SK-N-SH (cell line): ENCODE data around the gene DTNBP1. TPM values are rescaled to one million over a fixed set of nuclear protein-coding genes. Genes with fewer than 3 reads are reported as not detected.

Experiments used
- CTCF ChIA-PET: fragments of 300-600, 350-600 bp; formaldehyde crosslinking; extraction: SDS; loops from one replicate; lab custom pipeline; 2021; lab: Yijun Ruan, JAX
- POLR2A ChIA-PET: fragments of 350-600 bp; sonication (Branson Sonifier 250); formaldehyde crosslinking; extraction: SDS; loops from one replicate; lab custom pipeline; 2020; ENCODE audit warnings: antibody characterized with exemption, inconsistent platforms; lab: Yijun Ruan, JAX
- DNase-seq: peaks from one replicate; pipeline ENCODE4 v3.0.0; 2012
- H2AFZ ChIP-seq: fragments of 200-600 bp; sonication (generic); 2 replicates; pipeline ENCODE4 v1.8.1; 2016; ENCODE audit warnings: antibody characterized with exemption, mild to moderate bottlenecking, low read depth
- H3F3A ChIP-seq: fragments of 200-600 bp; sonication (generic); replicated peaks from 2 replicates; pipeline ENCODE3; 2016; ENCODE audit warnings: antibody characterized with exemption, mild to moderate bottlenecking; ENCODE audit not compliant: insufficient read depth
- H3K27ac ChIP-seq, 2 experiments: fragments of 200-500 bp in 1 of 2; fragments of 200-600 bp in 1 of 2; sonication (Bioruptor generic) in 1 of 2; sonication (generic), shearing (Covaris generic) in 1 of 2; 2 replicates each; pipeline versions ENCODE4 v1.5.1 to v1.6.1; 2014 to 2016; ENCODE audit warnings: low read depth in 2 of 2, inconsistent platforms in 1 of 2, low read length in 1 of 2, mild to moderate bottlenecking in 1 of 2, mixed read lengths in 1 of 2
- H3K27me3 ChIP-seq: fragments of 200-600 bp; sonication (generic), shearing (Covaris generic); 2 replicates; pipeline ENCODE4 v1.6.1; 2016; ENCODE audit warnings: mixed run types; ENCODE audit not compliant: insufficient read depth
- H3K36me3 ChIP-seq, 2 experiments: fragments of 200-500 bp in 1 of 2; fragments of 200-600 bp in 1 of 2; sonication (Bioruptor generic) in 1 of 2; sonication (generic) in 1 of 2; replicated peaks in 1 of 2; 2 replicates each; pipeline versions ENCODE3 to v1.5.1; 2014 to 2016; ENCODE audit warnings: low read length in 1 of 2, mild to moderate bottlenecking in 1 of 2; ENCODE audit not compliant: insufficient read depth in 2 of 2, control insufficient read depth in 1 of 2
- H3K4me1 ChIP-seq, 2 experiments: fragments of 200-500 bp in 1 of 2; fragments of 200-600 bp in 1 of 2; sonication (Bioruptor generic) in 1 of 2; sonication (generic), shearing (Covaris generic) in 1 of 2; 2 replicates each; pipeline versions ENCODE4 v1.5.1 to v1.6.1; 2014 to 2016; ENCODE audit warnings: low read depth in 1 of 2, low read length in 1 of 2, mixed run types in 1 of 2; ENCODE audit not compliant: insufficient read depth in 2 of 2, control insufficient read depth in 1 of 2
- H3K4me2 ChIP-seq: fragments of 200-600 bp; sonication (generic), shearing (Covaris generic); 2 replicates; pipeline ENCODE4 v1.6.1; 2017; ENCODE audit warnings: mixed run types
- H3K4me3 ChIP-seq, 2 experiments: fragments of 200-500 bp in 1 of 2; fragments of 200-600 bp in 1 of 2; sonication (Bioruptor generic) in 1 of 2; sonication (generic), shearing (Covaris generic) in 1 of 2; 2 replicates each; pipeline versions ENCODE4 v1.5.1 to v1.8.1; 2014 to 2016; ENCODE audit warnings: low read depth in 2 of 2, inconsistent platforms in 1 of 2, low read length in 1 of 2, mild to moderate bottlenecking in 1 of 2, mixed read lengths in 1 of 2, moderate library complexity in 1 of 2
- H3K79me2 ChIP-seq: fragments of 200-600 bp; sonication (generic); 2 replicates; pipeline ENCODE4 v1.8.1; 2017; ENCODE audit warnings: mild to moderate bottlenecking; ENCODE audit not compliant: insufficient read depth
- H3K9ac ChIP-seq: fragments of 200-600 bp; sonication (generic); 2 replicates; pipeline ENCODE4 v1.6.1; 2017; ENCODE audit warnings: mixed run types
- H3K9me2 ChIP-seq: fragments of 200-600 bp; sonication (generic); 2 replicates; pipeline ENCODE4 v1.6.1; 2017; ENCODE audit warnings: mixed run types
- H3K9me3 ChIP-seq: fragments of 200-600 bp; sonication (generic); 2 replicates; pipeline ENCODE4 v1.6.1; 2017; ENCODE audit warnings: mixed run types, mild to moderate bottlenecking, moderate library complexity
- H4K20me1 ChIP-seq: fragments of 200-600 bp; sonication (generic); 2 replicates; pipeline ENCODE4 v1.6.1; 2017; ENCODE audit warnings: mild to moderate bottlenecking, mixed run types; ENCODE audit not compliant: insufficient read depth
- ELF1 ChIP-seq: IDR thresholded peaks from 2 replicates; pipeline ENCODE4 v1.4.0; 2012
- EP300 ChIP-seq, 2 experiments: IDR thresholded peaks; 2 replicates each; pipeline versions ENCODE4 v1.4.0 to v1.6.1; 2012; ENCODE audit warnings: borderline replicate concordance in 1 of 2, low read depth in 1 of 2, low read length in 1 of 2
- EZH2phosphoT487 ChIP-seq: fragments of 200-600 bp; sonication (generic); IDR thresholded peaks from 2 replicates; pipeline ENCODE4 v1.6.1; 2017; ENCODE audit warnings: low read depth, mixed run types, mild to moderate bottlenecking, antibody characterized with exemption, moderate library complexity, borderline replicate concordance
- FOXM1 ChIP-seq: IDR thresholded peaks from 2 replicates; pipeline ENCODE4 v1.4.0; 2012; ENCODE audit warnings: low read depth, mild to moderate bottlenecking
- JUND ChIP-seq: IDR thresholded peaks from 2 replicates; pipeline ENCODE4 v1.4.0; 2012
- MEF2A ChIP-seq: IDR thresholded peaks from 2 replicates; pipeline ENCODE4 v1.4.0; 2012; ENCODE audit warnings: low read depth, borderline replicate concordance
- MXI1 ChIP-seq: IDR thresholded peaks from 2 replicates; pipeline ENCODE4 v1.6.1; 2012; ENCODE audit warnings: mild to moderate bottlenecking, low read depth, low read length, improper control_type of control experiment
- NRF1 ChIP-seq: IDR thresholded peaks from 2 replicates; pipeline ENCODE4 v1.6.1; 2012; ENCODE audit warnings: low read depth, mild to moderate bottlenecking, low read length
- RAD21 ChIP-seq: IDR thresholded peaks from 2 replicates; pipeline ENCODE4 v1.6.1; 2012; ENCODE audit warnings: mild to moderate bottlenecking, low read length
- RCOR1 ChIP-seq: fragments of 150-350 bp; IDR thresholded peaks from 2 replicates; pipeline ENCODE4 v1.6.1; 2017; ENCODE audit warnings: antibody characterized with exemption, low read length
- RFX5 ChIP-seq: IDR thresholded peaks from 2 replicates; pipeline ENCODE4 v1.6.1; 2012; ENCODE audit warnings: mild to moderate bottlenecking, improper control_type of control experiment, low read length
- RXRA ChIP-seq: IDR thresholded peaks from 2 replicates; pipeline ENCODE4 v1.4.0; 2012; ENCODE audit warnings: low read depth, mild to moderate bottlenecking, borderline replicate concordance
- SMC3 ChIP-seq: IDR thresholded peaks from 2 replicates; pipeline ENCODE4 v1.6.1; 2012; ENCODE audit warnings: low read depth, low read length, improper control_type of control experiment
- YY1 ChIP-seq: IDR thresholded peaks from 2 replicates; pipeline ENCODE4 v1.4.0; 2012; ENCODE audit warnings: low read depth, mild to moderate bottlenecking
- WGBS: methylation state at CpG from one replicate; pipeline ENCODE4 v1.1.6; 2017; ENCODE audit warnings: low lambda C conversion rate; 5-methylcytosine and 5-hydroxymethylcytosine counted together
- polyA plus RNA-seq, 3 experiments: library from polyadenylated mRNA; depleted of rRNA; stranded (reverse); fragments of >200 nt; gene quantifications; 2 replicates each; pipeline ENCODE4 v1.2.3, GENCODE V29; 2012
- TF ChIP-seq, protein P1 (sequence below): IDR thresholded peaks from 2 replicates; pipeline ENCODE4; 2012

DTNBP1 gene
- polyA plus RNA-seq, 1 of the 3 experiments (the other 2 are of a cell fraction), result 19.7 TPM

GRCh38 chr6:15549371-15549770 lies 113.5 kb downstream of the DTNBP1 start:
- no peak for TF ChIP-seq MXI1
- TF ChIP-seq RAD21, result no peak
- no peak for TF ChIP-seq YY1
- no peak for TF ChIP-seq MEF2A
- TF ChIP-seq ELF1, result no peak
- no peak for TF ChIP-seq NRF1
- no peak for TF ChIP-seq EP300 (IDR thresholded peaks at IDR 0.05; ENCODE audit: borderline replicate concordance in 1 of 2, low read depth in 1 of 2, low read length in 1 of 2)
- TF ChIP-seq RCOR1, result no peak
- no peak for TF ChIP-seq FOXM1
- TF ChIP-seq, protein P1, sequence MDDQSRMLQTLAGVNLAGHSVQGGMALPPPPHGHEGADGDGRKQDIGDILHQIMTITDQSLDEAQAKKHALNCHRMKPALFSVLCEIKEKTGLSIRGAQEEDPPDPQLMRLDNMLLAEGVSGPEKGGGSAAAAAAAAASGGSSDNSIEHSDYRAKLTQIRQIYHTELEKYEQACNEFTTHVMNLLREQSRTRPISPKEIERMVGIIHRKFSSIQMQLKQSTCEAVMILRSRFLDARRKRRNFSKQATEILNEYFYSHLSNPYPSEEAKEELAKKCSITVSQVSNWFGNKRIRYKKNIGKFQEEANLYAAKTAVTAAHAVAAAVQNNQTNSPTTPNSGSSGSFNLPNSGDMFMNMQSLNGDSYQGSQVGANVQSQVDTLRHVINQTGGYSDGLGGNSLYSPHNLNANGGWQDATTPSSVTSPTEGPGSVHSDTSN, result no peak
- no peak for TF ChIP-seq RFX5
- TF ChIP-seq JUND, result no peak
- TF ChIP-seq SMC3, result no peak
- TF ChIP-seq RXRA, result no peak
- no peaks in the 10 kb centered on the region for H3F3A ChIP-seq
- H3K79me2 ChIP-seq, result no peaks in the 10 kb centered on the region
- DNase-seq, result no peak
- ChIA-PET CTCF (interaction anchor here (0.8 kb wide), 1 partner anchor 10 kb away, joined by 3 read pairs; no protein-coding TSS in a partner anchor), POLR2A (no interaction called here)
- H4K20me1 ChIP-seq, result no peaks in the 10 kb centered on the region
- H2AFZ ChIP-seq, result no peak overlapping the region
- H3K27ac ChIP-seq, result no peak overlapping the region
- H3K9me3 ChIP-seq, result no peaks in the 10 kb centered on the region
- peaks cover 0 to 15% of the 10 kb centered on the region in 2 experiments; a peak in 3 of 4 replicates for H3K4me1 ChIP-seq
- no peak overlapping the region for H3K9ac ChIP-seq
- no peaks in the 10 kb centered on the region for H3K27me3 ChIP-seq
- H3K36me3 ChIP-seq, result no peaks in the 10 kb centered on the region
- no peak overlapping the region for H3K4me3 ChIP-seq
- H3K9me2 ChIP-seq, result no peaks in the 10 kb centered on the region
- WGBS, result 92% methylated on average over 14 of the region's 14 CpGs
- H3K4me2 ChIP-seq, result no peak overlapping the region

GRCh38 chr6:15547400-15547799 lies 115.4 kb downstream of the DTNBP1 start:
- TF ChIP-seq RCOR1, result peak; percentile 37; the same call in 1 of the 2 replicates
- TF ChIP-seq EZH2phosphoT487, result no peak
- TF ChIP-seq, all 33 proteins: peak for 1
- no peak overlapping the region for H3K4me2 ChIP-seq
- no peaks in the 10 kb centered on the region for H3K27me3 ChIP-seq
- no peaks in the 10 kb centered on the region for H3K9me3 ChIP-seq
- H3K27ac ChIP-seq, result peak overlapping the region in 1 of 2 experiments; percentile 16; a peak in 1 of 4 replicates
- H3K79me2 ChIP-seq, result no peaks in the 10 kb centered on the region
- no peak overlapping the region for H2AFZ ChIP-seq
- H3K9me2 ChIP-seq, result no peaks in the 10 kb centered on the region
- 90% methylated on average over 5 of the region's 5 CpGs for WGBS
- ChIA-PET CTCF (no interaction called here), POLR2A (no interaction called here)
- H3K4me3 ChIP-seq, result no peak overlapping the region
- H3F3A ChIP-seq, result no peaks in the 10 kb centered on the region
- H4K20me1 ChIP-seq, result no peaks in the 10 kb centered on the region
- peaks cover 0 to 15% of the 10 kb centered on the region in 2 experiments; a peak in 3 of 4 replicates for H3K4me1 ChIP-seq
- H3K36me3 ChIP-seq, result no peaks in the 10 kb centered on the region
- H3K9ac ChIP-seq, result no peak overlapping the region
- DNase-seq, result peak; percentile 57
